Measurements from ENCODE around the gene DKKL1.

The DKKL1 gene

DNA sequence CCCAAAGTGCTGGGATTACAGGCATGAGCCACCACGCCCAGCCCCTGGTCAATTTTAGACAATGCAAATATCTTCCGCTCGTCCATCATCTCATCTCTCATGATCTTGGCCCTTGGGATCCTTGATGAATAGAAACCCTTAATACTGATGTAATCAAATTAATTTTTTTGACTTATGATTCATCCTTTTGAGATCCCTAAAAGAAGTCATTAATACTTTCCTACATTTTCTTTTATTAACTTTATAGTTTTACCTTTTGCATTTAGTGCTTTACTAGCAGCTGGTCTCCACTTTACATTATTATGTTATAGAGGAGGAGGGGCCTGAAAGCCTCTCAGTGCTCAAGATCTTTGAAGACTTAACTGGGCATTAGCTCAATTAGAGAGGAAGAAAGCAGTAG is 16.7 kb downstream of the DKKL1 start:
- POLR2A ChIA-PET: no interaction called here
- TF ChIP-seq, protein P1, sequence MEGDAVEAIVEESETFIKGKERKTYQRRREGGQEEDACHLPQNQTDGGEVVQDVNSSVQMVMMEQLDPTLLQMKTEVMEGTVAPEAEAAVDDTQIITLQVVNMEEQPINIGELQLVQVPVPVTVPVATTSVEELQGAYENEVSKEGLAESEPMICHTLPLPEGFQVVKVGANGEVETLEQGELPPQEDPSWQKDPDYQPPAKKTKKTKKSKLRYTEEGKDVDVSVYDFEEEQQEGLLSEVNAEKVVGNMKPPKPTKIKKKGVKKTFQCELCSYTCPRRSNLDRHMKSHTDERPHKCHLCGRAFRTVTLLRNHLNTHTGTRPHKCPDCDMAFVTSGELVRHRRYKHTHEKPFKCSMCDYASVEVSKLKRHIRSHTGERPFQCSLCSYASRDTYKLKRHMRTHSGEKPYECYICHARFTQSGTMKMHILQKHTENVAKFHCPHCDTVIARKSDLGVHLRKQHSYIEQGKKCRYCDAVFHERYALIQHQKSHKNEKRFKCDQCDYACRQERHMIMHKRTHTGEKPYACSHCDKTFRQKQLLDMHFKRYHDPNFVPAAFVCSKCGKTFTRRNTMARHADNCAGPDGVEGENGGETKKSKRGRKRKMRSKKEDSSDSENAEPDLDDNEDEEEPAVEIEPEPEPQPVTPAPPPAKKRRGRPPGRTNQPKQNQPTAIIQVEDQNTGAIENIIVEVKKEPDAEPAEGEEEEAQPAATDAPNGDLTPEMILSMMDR (IDR thresholded peaks at IDR 0.05; ENCODE audit: insufficient read depth, low read length, missing control alignments): no peak
- no peak overlapping the region for H3K4me3 ChIP-seq (ENCODE audit: low read depth, low read length)
- CTCF ChIA-PET: interaction anchor here (0.9 to 3.7 kb wide), 4 partner anchors 9 to 155 kb away, joined by 3 to 18 read pairs (median 3); no protein-coding TSS in a partner anchor
- no peak for DNase-seq (ENCODE audit: low read depth, low spot score)

DNA sequence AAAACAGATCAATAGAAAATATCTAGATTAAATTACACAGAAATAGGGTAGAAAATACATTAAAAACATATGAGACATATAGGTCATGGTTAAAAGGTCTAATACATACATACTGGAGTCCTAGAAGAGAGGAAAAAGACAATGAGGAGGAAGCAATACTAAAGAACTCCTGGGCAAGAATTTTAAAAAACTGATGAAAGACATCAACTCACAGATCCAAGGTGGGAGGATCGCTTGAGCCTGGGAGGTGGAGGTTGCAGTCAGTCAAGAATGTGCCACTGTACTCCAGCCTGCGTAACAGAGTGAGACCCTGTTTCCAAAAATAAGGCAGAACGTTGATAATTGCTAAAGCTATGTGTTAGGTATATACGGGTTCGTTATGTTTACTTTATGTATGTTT is 19.0 kb downstream of the DKKL1 start:
- POLR2A ChIA-PET: no interaction called here
- no peak for DNase-seq (ENCODE audit: low read depth, low spot score)
- TF ChIP-seq, protein P1 (IDR thresholded peaks at IDR 0.05; ENCODE audit: insufficient read depth, low read length, missing control alignments): no peak
- CTCF ChIA-PET: no interaction called here
- no peak overlapping the region for H3K4me3 ChIP-seq (ENCODE audit: low read depth, low read length)

DNA sequence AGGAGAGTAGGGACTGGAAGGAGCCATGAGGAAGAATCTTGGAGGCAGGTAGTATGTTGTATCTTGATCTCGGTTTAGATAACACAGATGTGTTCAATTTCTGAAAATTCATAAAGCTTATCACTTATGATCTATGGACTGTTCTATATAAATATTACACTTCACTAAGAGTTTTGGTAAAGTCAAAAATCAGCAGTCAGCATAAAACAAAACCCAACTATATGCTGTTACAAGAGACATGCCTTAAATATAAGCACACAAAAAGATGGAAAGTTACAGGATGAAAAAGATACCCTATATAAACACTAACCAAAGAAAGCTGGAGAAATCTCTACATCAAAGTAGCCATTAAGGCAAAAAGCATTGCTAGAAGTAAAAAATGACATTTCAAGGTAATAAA is 19.9 kb downstream of the DKKL1 start:
- no peak for DNase-seq (ENCODE audit: low read depth, low spot score)
- TF ChIP-seq, protein P1 (IDR thresholded peaks at IDR 0.05; ENCODE audit: insufficient read depth, low read length, missing control alignments): no peak
- CTCF ChIA-PET: interaction anchor here (0.8 to 1.3 kb wide), 5 partner anchors 9 to 62 kb away, joined by 3 to 8 read pairs (median 4); partner anchors contain the start of gene DKKL1
- POLR2A ChIA-PET: no interaction called here
- no peak overlapping the region for H3K4me3 ChIP-seq (ENCODE audit: low read depth, low read length)

DNA sequence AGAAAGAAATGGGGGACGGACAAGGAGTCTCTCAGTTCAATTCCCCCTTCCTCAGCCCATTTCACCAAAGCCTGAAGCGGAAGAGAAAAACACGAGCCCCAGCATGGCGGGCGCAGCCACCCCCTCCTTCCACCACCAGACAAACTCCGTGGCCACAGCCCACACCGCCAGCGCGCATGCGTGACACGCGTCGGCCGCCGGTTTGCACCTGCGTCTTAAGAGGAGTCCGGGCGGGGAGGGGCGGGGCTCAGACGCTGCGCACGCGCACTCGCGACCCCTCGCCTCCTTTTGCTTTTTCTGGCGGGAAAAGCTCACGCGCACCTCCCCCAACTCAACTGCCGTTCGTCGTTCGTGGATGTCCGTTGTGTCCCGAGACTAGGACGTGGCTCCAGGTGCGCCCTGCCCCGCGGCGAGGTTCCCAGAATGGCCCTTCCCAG is 24.3 kb downstream of the DKKL1 start, which contains the start of gene KASH5:
TSS of gene KASH5 (plus strand) at position 314 of the 437 bp plus-strand sequence. CDS start 2,635 bp downstream, outside the sequence.
- ChIA-PET POLR2A (no interaction called here), CTCF (no interaction called here)
- no peak within 1 kb of the TSS for H3K4me3 ChIP-seq (ENCODE audit: low read depth, low read length)
- DNase-seq (ENCODE audit: low read depth, low spot score): no peak
- TF ChIP-seq, protein P1 (IDR thresholded peaks at IDR 0.05; ENCODE audit: insufficient read depth, low read length, missing control alignments): no peak

DNA sequence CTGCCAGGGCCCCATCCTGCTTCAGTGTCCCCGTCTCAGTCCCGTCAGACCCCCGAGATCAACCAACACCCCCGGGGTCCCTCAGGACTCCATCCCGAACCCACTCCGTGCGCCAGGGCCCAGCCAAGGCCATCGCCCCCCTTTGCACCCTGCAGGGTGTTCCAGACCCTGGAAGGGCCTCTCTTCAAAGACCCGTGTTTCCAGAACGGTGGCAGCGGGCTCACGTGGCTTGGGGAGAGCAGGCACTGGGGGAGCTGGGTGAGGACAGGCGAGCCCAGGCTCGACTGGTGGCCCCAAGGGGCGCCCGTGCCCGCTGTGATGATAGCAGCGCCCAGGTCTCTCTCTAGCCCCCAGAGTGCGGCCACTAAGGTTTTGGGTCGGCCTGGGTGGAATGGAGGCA is 25.7 kb downstream of the DKKL1 start:
- TF ChIP-seq, protein P1 (IDR thresholded peaks at IDR 0.05; ENCODE audit: insufficient read depth, low read length, missing control alignments): no peak
- no peak overlapping the region for H3K4me3 ChIP-seq (ENCODE audit: low read depth, low read length)
- CTCF ChIA-PET: interaction anchor here (1.0 to 5.7 kb wide), 4 partner anchors 9 to 57 kb away, joined by 3 to 50 read pairs (median 12); no protein-coding TSS in a partner anchor
- POLR2A ChIA-PET: no interaction called here
- DNase-seq (ENCODE audit: low read depth, low spot score): no peak

DNA sequence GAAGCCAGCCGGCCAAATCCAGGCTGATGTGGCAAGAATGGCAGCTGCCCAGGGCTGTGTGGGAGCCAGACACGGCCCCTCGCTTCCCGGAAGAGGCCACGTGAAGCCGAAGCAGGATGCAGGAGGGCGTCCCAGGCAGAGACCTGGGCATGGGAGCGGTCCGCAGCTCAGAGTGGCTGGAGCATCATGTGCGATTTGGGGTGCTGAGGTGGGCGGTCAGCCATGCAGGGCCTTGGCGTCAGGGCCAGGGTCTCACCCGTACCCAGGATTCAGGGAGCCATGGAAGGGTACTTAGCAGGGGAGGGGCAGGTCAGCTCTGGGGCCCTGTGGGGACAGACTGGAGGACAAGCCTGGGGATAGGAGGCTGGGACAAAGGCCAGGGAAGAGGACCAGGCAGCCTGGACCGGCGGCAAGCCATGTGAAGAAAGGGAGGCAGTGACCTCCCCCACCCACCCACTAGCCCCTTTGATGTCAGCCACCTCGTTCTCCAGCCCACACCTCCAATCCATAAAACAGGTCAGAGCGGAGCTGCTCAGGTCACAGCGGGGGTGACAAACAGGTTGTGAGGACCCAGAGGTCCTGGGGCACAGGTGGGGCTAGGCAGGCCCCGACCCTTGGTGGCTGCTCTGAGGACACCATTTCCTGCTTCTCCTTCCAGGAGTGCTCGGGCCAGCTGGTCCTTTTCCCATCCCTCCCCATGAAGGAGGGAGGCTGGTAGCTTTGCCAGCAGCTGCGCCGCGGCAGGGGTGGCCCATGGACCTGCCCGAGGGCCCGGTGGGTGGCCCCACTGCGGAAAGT is 26.7 kb downstream of the DKKL1 start:
- no peak for DNase-seq (ENCODE audit: low read depth, low spot score)
- TF ChIP-seq, protein P1 (IDR thresholded peaks at IDR 0.05; ENCODE audit: insufficient read depth, low read length, missing control alignments): no peak
- ChIA-PET CTCF (interaction anchor here (1.1 to 5.7 kb wide), 7 partner anchors 10 to 89 kb away, joined by 3 to 50 read pairs (median 13); no protein-coding TSS in a partner anchor), POLR2A (no interaction called here)
- H3K4me3 ChIP-seq (ENCODE audit: low read depth, low read length): no peak overlapping the region
